Prostate gland (tissue), 2 donors: ENCODE results near the gene MED12L. TPM values are rescaled to one million over a fixed set of nuclear protein-coding genes. Genes with fewer than 3 reads are reported as not detected.
"Not testable (repeated sequence)": the region's sequence is repeated elsewhere in the genome, so short reads cannot be mapped to it uniquely, and the experiment has no call there.

Experiments
- DNase-seq: peaks from one replicate; pipeline ENCODE4 v3.0.0-alpha.2; 2019; ENCODE audit warnings: low spot score
- H3K27ac ChIP-seq, 2 donors: fragments of 200-600 bp; sonication (generic); 2 replicates each; pipeline ENCODE4 v1.5.1; 2017 to 2019
- H3K27me3 ChIP-seq: fragments of 200-600 bp; sonication (generic); replicated peaks from 2 replicates; pipeline ENCODE4 v1.5.1; 2019; ENCODE audit not compliant: insufficient read depth
- H3K36me3 ChIP-seq, 2 donors: fragments of 200-600 bp; sonication (generic); 1 replicate in 1 of 2; 2 replicates in 1 of 2; pipeline versions ENCODE4 v1.5.1 to v1.8.1; 2017 to 2019
- H3K4me1 ChIP-seq: fragments of 200-600 bp; sonication (generic); replicated peaks from 2 replicates; pipeline ENCODE4 v1.5.1; 2019
- H3K4me3 ChIP-seq, 2 donors: fragments of 200-600 bp; sonication (generic); 2 replicates each; pipeline ENCODE4 v1.5.1; 2017 to 2019
- H3K9me3 ChIP-seq: fragments of 200-600 bp; sonication (generic); 2 replicates; pipeline ENCODE4 v1.5.1; 2017
- POLR2A ChIP-seq: fragments of 450-650 bp; IDR thresholded peaks from one replicate; pipeline ENCODE4 v1.6.1; 2016; ENCODE audit warnings: antibody characterized with exemption, mild to moderate bottlenecking
- POLR2AphosphoS5 ChIP-seq: sonication (generic); formaldehyde crosslinking; IDR thresholded peaks from one replicate; pipeline ENCODE4 v1.6.1; 2017; ENCODE audit warnings: antibody characterized with exemption
- whole genome bisulfite sequencing: methylation state at CpG from one replicate; pipeline ENCODE4 v1.1.5; 2018; 5-methylcytosine and 5-hydroxymethylcytosine counted together
- intact Hi-C: fragments of 100-400 bp; cut with DNase I; formaldehyde crosslinking; loops from one replicate; pipeline ENCODE4 v1.14.2; 2022
- total RNA-seq, 2 donors: library from RNA; depleted of rRNA; stranded (reverse); fragments of >200 nt; gene quantifications; one replicate each; pipeline ENCODE4 v1.1.0, GENCODE V29; 2016
- TF ChIP-seq, protein P1 (sequence below), 4 experiments: fragments of 200-600 bp in 2 of 4; fragments of 450-650 bp in 2 of 4; sonication (generic) in 2 of 4; IDR thresholded peaks; 1 replicate in 3 of 4; 2 replicates in 1 of 4; pipeline ENCODE4 v1.5.1; 2016 to 2019; ENCODE audit warnings: antibody characterized with exemption in 4 of 4, mild to moderate bottlenecking in 2 of 4, moderate library complexity in 2 of 4

The MED12L gene
- total RNA-seq, 2 donors from 2014 or later, result 3.6 to 4.3 TPM

DNA sequence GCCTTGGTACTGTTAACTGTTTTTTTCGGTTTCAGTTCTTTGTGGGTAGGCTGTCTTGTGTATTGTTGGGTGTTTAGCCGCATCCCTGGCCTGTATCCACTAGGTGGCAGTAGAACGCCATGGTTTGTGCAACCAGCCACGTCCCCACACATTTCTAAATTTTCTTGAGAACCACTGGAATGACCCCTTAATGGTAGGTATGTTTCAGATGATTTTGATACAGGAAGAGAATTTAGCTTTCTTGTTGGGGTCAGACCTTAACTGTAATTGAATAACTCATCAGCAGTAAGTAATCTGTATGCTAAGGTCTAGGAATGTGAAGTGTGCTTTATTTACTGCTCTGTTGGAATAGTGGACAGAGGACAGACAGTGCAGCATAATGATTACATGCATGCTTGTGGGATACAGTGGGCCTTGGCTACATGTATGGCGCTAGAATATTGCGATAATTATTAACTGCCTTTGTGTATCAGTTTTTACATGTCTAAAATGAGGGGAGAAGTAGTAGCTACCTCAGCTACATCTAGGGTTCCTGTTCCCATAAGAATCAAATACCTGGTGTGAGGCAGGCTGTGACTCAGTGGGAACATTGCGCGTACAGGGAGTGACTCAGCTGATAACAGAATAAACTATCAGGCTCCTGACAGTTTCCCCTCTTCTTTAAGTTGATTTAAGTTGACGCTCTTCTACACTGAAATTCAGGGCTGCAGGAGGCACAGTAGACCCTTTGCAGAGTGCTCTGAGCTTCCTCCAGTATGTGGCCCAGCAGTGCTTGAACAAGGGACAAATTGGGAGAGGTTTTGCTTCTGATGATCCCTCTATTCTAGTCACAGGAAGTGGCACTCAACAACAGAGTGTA, 142.6 kb downstream of the MED12L start:
- peaks cover 2% of the 10 kb centered on the region for H3K4me1 ChIP-seq
- DNase-seq, result peak; percentile 53
- no peaks in the 10 kb centered on the region for H3K9me3 ChIP-seq
- no peaks in the 10 kb centered on the region for H3K36me3 ChIP-seq
- H3K4me3 ChIP-seq, result no peak overlapping the region
- intact Hi-C loops, result loop anchor here (2.0 kb wide), 1 partner anchor 55 kb away; no protein-coding TSS in a partner anchor
- peak; percentile 28 for TF ChIP-seq POLR2AphosphoS5
- TF ChIP-seq, protein P1, sequence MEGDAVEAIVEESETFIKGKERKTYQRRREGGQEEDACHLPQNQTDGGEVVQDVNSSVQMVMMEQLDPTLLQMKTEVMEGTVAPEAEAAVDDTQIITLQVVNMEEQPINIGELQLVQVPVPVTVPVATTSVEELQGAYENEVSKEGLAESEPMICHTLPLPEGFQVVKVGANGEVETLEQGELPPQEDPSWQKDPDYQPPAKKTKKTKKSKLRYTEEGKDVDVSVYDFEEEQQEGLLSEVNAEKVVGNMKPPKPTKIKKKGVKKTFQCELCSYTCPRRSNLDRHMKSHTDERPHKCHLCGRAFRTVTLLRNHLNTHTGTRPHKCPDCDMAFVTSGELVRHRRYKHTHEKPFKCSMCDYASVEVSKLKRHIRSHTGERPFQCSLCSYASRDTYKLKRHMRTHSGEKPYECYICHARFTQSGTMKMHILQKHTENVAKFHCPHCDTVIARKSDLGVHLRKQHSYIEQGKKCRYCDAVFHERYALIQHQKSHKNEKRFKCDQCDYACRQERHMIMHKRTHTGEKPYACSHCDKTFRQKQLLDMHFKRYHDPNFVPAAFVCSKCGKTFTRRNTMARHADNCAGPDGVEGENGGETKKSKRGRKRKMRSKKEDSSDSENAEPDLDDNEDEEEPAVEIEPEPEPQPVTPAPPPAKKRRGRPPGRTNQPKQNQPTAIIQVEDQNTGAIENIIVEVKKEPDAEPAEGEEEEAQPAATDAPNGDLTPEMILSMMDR (IDR thresholded peaks at IDR 0.05), result peak; percentile 61 to 88 (median 86)
- no peak for TF ChIP-seq POLR2A
- 47% methylated on average over 9 of the region's 9 CpGs for WGBS
- no peaks in the 10 kb centered on the region for H3K27me3 ChIP-seq
- no peak overlapping the region for H3K27ac ChIP-seq

DNA sequence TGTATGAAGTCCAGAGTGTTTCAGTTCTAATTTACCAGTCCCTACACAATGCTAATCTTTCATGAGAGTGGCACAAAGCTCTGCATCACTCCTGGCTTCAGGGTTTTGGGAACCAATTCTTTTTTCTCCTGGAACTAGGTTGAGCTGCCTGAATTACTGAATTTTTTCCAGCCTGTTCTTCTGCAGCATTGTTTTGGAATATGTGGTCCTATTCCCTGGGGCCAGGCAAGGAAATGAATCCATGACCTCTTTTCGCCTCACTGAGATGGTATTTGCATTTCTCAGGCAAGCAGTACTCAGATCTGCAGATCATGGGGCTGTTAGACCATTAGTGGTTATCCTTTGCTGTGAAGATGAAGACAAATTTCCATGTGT, 143.2 kb downstream of the MED12L start:
- Histone ChIP-seq H3K4me1 (peaks cover 2% of the 10 kb centered on the region), H3K36me3 (no peaks in the 10 kb centered on the region), H3K4me3 (no peak overlapping the region), H3K27ac (no peak overlapping the region), H3K27me3 (no peaks in the 10 kb centered on the region), H3K9me3 (no peaks in the 10 kb centered on the region)
- intact Hi-C loops, result no loop called here
- 71% methylated on average over 1 of the region's 1 CpG for WGBS
- DNase-seq, result no peak
- no peak for TF ChIP-seq POLR2A

DNA sequence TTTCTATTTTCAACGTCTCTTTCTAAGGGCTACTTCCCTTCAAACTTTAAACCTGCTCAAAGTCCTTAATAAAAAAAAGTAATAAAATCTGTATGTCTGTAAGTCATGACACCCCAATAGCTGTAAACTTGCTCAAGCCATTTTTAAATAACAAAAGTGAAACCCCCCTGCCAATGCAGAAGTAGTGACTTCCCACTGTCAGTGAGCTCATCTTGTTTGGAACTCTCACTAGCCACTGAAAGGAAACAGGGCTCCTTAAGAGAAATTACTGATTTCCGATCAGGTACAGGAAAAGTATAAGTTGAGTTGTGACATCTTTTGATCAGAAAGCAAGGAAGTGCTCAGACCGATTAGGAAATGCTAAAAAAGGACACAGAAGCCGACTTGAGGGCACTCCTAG, 145.2 kb downstream of the MED12L start:
- TF ChIP-seq POLR2AphosphoS5, result no peak
- TF ChIP-seq POLR2A, result no peak
- TF ChIP-seq, protein P1 (IDR thresholded peaks at IDR 0.05), result no peak
- no peak overlapping the region for H3K4me3 ChIP-seq
- DNase-seq, result no peak
- no peak overlapping the region for H3K27ac ChIP-seq
- 54% methylated on average over 4 of the region's 4 CpGs for WGBS
- H3K4me1 ChIP-seq, result peaks cover 2% of the 10 kb centered on the region
- H3K36me3 ChIP-seq, result no peaks in the 10 kb centered on the region
- intact Hi-C loops, result no loop called here
- H3K27me3 ChIP-seq, result no peaks in the 10 kb centered on the region
- H3K9me3 ChIP-seq, result no peaks in the 10 kb centered on the region

DNA sequence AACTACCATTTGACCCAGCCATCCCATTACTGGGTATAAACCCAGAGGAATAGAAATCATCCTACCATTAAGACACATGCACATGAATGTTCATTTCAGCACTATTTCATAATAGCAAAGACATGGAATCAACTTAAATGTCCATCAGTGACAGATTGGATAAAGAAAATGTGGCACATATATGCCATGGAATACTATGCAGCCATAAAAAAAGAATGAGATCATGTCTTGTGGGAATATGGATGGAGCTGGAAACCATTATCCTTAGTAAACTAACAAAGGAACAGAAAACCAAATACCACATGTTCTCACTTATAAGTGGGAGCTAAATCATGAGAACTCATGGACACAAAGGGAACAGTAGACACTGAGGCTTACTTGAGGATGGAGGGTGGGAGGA, 146.9 kb downstream of the MED12L start:
- DNase-seq, H3K4me1 ChIP-seq, H3K9me3 ChIP-seq, H3K36me3 ChIP-seq, intact Hi-C loops, H3K27ac ChIP-seq, H3K27me3 ChIP-seq, H3K4me3 ChIP-seq: not testable (repeated sequence)

DNA sequence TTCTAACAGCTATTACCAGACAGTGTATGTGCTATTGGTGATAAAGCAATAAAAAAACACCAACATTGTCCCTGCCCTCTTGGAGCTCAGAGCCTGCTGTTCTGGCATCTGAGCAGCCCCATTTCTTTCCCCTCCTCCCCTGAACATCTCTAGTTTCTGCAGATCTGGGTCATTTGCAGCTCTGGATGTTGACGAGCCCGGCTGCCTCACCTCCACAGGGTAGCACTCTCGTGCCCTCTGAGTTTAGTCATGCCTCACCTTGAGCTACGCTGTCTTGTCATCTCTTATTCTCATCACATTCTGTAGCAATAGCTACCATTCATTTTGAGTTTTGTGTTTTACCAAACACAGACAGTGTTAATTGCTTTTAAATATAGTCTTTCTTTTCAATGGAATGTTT, 147.5 kb downstream of the MED12L start:
- no peaks in the 10 kb centered on the region for H3K27me3 ChIP-seq
- H3K36me3 ChIP-seq, result no peaks in the 10 kb centered on the region
- WGBS, result 92% methylated on average over 4 of the region's 4 CpGs
- intact Hi-C loops, result no loop called here
- H3K9me3 ChIP-seq, result no peaks in the 10 kb centered on the region
- H3K4me1 ChIP-seq, result no peaks in the 10 kb centered on the region
- DNase-seq, result no peak
- TF ChIP-seq POLR2A (no peak), POLR2AphosphoS5 (no peak)
- TF ChIP-seq, protein P1 (IDR thresholded peaks at IDR 0.05), result no peak
- H3K27ac ChIP-seq, result no peak overlapping the region
- no peak overlapping the region for H3K4me3 ChIP-seq

DNA sequence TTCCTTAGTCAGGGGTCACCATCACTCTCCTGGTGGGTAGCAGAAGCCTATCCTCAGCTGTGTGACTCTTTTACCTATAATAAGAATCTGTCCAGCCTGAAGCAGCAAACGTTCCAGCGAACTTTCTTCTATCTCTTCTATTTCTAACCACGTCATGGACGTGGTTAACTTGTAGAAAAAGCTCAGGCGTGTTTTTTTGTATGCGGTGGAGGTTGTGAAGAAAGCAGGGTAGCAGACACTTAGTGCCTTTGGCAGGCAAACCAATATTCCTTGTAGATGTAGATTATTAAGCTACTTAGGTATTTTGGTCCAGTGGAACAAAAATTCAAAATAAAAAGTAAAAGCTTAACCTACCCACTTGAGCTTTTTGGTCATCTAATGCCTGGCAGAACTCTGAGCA, 149.4 kb downstream of the MED12L start:
- H3K27me3 ChIP-seq, result no peaks in the 10 kb centered on the region
- 85% methylated on average over 6 of the region's 6 CpGs for WGBS
- no peaks in the 10 kb centered on the region for H3K4me1 ChIP-seq
- no peaks in the 10 kb centered on the region for H3K36me3 ChIP-seq
- intact Hi-C loops, result no loop called here
- no peak overlapping the region for H3K27ac ChIP-seq
- no peaks in the 10 kb centered on the region for H3K9me3 ChIP-seq
- DNase-seq, result no peak
- H3K4me3 ChIP-seq, result no peak overlapping the region
- TF ChIP-seq, protein P1 (IDR thresholded peaks at IDR 0.05), result no peak
- no peak for TF ChIP-seq POLR2A
- TF ChIP-seq POLR2AphosphoS5, result no peak
